Measurements from ENCODE around the gene DYNC1H1. TPM values are rescaled to one million over a fixed set of nuclear protein-coding genes. Genes with fewer than 3 reads are reported as not detected.

Gene DYNC1H1
- total RNA-seq, 4 donors from 2014 or later, result 440 to 541 (median 495) TPM

GRCh38 chr14:101958418-101959180 lies 5.8 kb upstream of the DYNC1H1 start:
- DNase-seq (ENCODE audit: low spot score), result no peak
- ATAC-seq (ENCODE audit: low FRiP score), result no peak
- TF ChIP-seq CTCF (IDR thresholded peaks at IDR 0.05), result no peak

- ATAC-seq (ENCODE audit: low FRiP score) (no peak), DNase-seq (ENCODE audit: low spot score) (no peak)
- no peak for TF ChIP-seq CTCF (IDR thresholded peaks at IDR 0.05)
These were observed 5.1 kb upstream of the DYNC1H1 start for GRCh38 chr14:101959277-101959676.

- DNase-seq (ENCODE audit: low spot score), result no peak
- no peak for ATAC-seq (ENCODE audit: low FRiP score)
- no peak for TF ChIP-seq CTCF (IDR thresholded peaks at IDR 0.05)
These were observed 4.1 kb upstream of the DYNC1H1 start for GRCh38 chr14:101960225-101960624.

GRCh38 chr14:101961011-101961721 lies 3.2 kb upstream of the DYNC1H1 start:
- TF ChIP-seq CTCF (IDR thresholded peaks at IDR 0.05), result peak in 1 of 3 donors; percentile 77
- ATAC-seq (ENCODE audit: low FRiP score), result no peak

GRCh38 chr14:101961746-101962502 lies 2.4 kb upstream of the DYNC1H1 start:
- ATAC-seq (ENCODE audit: low FRiP score) (no peak), DNase-seq (ENCODE audit: low spot score) (no peak)
- TF ChIP-seq CTCF (IDR thresholded peaks at IDR 0.05), result no peak

More at GRCh38 chr14:101961011-101961721, 3.2 kb upstream of the DYNC1H1 start:
- DNase-seq (ENCODE audit: low spot score), result peak; percentile 51

- no peak for TF ChIP-seq CTCF (IDR thresholded peaks at IDR 0.05)
- ATAC-seq (ENCODE audit: low FRiP score), result no peak
- DNase-seq (ENCODE audit: low spot score), result peak; percentile 46
These were observed 1.9 kb upstream of the DYNC1H1 start for GRCh38 chr14:101962503-101962874.

Data from omental fat pad (tissue), 4 donors.